ENCODE measurements around the gene LRRTM4. TPM values are rescaled to one million over a fixed set of nuclear protein-coding genes. Genes with fewer than 3 reads are reported as not detected.

Gene LRRTM4
- total and polyA plus RNA-seq, 2 experiments from 2014 or later, result 4.5 to 15.4 TPM

DNA sequence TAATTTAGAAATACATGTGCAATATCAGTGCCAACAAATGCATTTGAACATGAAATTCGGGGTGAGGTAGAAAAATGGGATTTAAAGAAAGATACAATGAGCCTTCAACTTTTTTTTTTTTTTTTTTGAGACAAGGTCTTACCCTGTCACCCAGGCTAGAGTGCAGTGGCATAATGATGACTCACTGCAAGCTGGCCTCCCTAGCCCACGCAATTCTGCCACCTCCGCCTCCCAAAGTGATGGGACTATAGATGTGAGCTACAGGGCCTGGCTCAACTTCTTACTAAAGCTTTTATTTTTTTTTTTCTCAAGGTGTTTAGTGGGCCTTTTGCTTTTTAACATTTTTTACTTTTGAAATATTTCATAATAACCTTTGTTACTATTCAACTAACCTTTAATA is 365.6 kb downstream of the LRRTM4 start:
- Histone ChIP-seq H3K27me3 (ENCODE audit: insufficient read depth) (no peaks in the 10 kb centered on the region), H3K4me3 (no peak overlapping the region), H3K4me1 (ENCODE audit: insufficient read depth) (peaks cover 6% of the 10 kb centered on the region; the same call in 1 of the 2 replicates), H3F3A (replicated peaks; ENCODE audit: low read depth) (no peaks in the 10 kb centered on the region), H2AFZ (no peak overlapping the region), H4K20me1 (replicated peaks; ENCODE audit: insufficient read depth) (no peaks in the 10 kb centered on the region), H3K27ac (ENCODE audit: low read depth) (no peak overlapping the region), H3K36me3 (ENCODE audit: insufficient read depth) (peaks cover 2% of the 10 kb centered on the region; the same call in 1 of the 2 replicates), H3K9me2 (ENCODE audit: insufficient read depth) (no peaks in the 10 kb centered on the region), H3K4me2 (no peak overlapping the region), H3K79me2 (replicated peaks; ENCODE audit: insufficient read depth) (no peaks in the 10 kb centered on the region)
- peaks cover 22% of the 10 kb centered on the region; the same call in 2 of the 3 replicates for H3K36me3 Mint-ChIP-seq (ENCODE audit: low read depth)
- H3K4me1 Mint-ChIP-seq, result peaks cover 6% of the 10 kb centered on the region
- TF ChIP-seq, protein P1, sequence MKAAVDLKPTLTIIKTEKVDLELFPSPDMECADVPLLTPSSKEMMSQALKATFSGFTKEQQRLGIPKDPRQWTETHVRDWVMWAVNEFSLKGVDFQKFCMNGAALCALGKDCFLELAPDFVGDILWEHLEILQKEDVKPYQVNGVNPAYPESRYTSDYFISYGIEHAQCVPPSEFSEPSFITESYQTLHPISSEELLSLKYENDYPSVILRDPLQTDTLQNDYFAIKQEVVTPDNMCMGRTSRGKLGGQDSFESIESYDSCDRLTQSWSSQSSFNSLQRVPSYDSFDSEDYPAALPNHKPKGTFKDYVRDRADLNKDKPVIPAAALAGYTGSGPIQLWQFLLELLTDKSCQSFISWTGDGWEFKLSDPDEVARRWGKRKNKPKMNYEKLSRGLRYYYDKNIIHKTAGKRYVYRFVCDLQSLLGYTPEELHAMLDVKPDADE (IDR thresholded peaks at IDR 0.05), result no peak
- TF ChIP-seq POLR2AphosphoS5 (IDR thresholded peaks at IDR 0.05; ENCODE audit: low read depth) (no peak), ZNF331 (CRISPR knock-in tag; IDR thresholded peaks at IDR 0.05; ENCODE audit: low read depth) (no peak), STAT1 (IDR thresholded peaks at IDR 0.05; ENCODE audit: unreplicated experiment) (no peak), CREB1 (CRISPR knock-in tag; IDR thresholded peaks at IDR 0.05; ENCODE audit: low read depth) (no peak), ZNF114 (CRISPR knock-in tag; IDR thresholded peaks at IDR 0.05) (no peak), JUNB (IDR thresholded peaks at IDR 0.05; ENCODE audit: unreplicated experiment) (no peak), NANOG (IDR thresholded peaks at IDR 0.05; ENCODE audit: borderline replicate concordance) (no peak), EZH2 (IDR thresholded peaks at IDR 0.05; ENCODE audit: low read depth, unreplicated experiment) (no peak), EZH2phosphoT487 (IDR thresholded peaks at IDR 0.05; ENCODE audit: unreplicated experiment) (no peak)
- TF ChIP-seq, protein P2, sequence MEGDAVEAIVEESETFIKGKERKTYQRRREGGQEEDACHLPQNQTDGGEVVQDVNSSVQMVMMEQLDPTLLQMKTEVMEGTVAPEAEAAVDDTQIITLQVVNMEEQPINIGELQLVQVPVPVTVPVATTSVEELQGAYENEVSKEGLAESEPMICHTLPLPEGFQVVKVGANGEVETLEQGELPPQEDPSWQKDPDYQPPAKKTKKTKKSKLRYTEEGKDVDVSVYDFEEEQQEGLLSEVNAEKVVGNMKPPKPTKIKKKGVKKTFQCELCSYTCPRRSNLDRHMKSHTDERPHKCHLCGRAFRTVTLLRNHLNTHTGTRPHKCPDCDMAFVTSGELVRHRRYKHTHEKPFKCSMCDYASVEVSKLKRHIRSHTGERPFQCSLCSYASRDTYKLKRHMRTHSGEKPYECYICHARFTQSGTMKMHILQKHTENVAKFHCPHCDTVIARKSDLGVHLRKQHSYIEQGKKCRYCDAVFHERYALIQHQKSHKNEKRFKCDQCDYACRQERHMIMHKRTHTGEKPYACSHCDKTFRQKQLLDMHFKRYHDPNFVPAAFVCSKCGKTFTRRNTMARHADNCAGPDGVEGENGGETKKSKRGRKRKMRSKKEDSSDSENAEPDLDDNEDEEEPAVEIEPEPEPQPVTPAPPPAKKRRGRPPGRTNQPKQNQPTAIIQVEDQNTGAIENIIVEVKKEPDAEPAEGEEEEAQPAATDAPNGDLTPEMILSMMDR (conservative IDR thresholded peaks at IDR 0.05; ENCODE audit: low read depth in 2 of 2), result no peak
- TF ChIP-seq, protein P3, sequence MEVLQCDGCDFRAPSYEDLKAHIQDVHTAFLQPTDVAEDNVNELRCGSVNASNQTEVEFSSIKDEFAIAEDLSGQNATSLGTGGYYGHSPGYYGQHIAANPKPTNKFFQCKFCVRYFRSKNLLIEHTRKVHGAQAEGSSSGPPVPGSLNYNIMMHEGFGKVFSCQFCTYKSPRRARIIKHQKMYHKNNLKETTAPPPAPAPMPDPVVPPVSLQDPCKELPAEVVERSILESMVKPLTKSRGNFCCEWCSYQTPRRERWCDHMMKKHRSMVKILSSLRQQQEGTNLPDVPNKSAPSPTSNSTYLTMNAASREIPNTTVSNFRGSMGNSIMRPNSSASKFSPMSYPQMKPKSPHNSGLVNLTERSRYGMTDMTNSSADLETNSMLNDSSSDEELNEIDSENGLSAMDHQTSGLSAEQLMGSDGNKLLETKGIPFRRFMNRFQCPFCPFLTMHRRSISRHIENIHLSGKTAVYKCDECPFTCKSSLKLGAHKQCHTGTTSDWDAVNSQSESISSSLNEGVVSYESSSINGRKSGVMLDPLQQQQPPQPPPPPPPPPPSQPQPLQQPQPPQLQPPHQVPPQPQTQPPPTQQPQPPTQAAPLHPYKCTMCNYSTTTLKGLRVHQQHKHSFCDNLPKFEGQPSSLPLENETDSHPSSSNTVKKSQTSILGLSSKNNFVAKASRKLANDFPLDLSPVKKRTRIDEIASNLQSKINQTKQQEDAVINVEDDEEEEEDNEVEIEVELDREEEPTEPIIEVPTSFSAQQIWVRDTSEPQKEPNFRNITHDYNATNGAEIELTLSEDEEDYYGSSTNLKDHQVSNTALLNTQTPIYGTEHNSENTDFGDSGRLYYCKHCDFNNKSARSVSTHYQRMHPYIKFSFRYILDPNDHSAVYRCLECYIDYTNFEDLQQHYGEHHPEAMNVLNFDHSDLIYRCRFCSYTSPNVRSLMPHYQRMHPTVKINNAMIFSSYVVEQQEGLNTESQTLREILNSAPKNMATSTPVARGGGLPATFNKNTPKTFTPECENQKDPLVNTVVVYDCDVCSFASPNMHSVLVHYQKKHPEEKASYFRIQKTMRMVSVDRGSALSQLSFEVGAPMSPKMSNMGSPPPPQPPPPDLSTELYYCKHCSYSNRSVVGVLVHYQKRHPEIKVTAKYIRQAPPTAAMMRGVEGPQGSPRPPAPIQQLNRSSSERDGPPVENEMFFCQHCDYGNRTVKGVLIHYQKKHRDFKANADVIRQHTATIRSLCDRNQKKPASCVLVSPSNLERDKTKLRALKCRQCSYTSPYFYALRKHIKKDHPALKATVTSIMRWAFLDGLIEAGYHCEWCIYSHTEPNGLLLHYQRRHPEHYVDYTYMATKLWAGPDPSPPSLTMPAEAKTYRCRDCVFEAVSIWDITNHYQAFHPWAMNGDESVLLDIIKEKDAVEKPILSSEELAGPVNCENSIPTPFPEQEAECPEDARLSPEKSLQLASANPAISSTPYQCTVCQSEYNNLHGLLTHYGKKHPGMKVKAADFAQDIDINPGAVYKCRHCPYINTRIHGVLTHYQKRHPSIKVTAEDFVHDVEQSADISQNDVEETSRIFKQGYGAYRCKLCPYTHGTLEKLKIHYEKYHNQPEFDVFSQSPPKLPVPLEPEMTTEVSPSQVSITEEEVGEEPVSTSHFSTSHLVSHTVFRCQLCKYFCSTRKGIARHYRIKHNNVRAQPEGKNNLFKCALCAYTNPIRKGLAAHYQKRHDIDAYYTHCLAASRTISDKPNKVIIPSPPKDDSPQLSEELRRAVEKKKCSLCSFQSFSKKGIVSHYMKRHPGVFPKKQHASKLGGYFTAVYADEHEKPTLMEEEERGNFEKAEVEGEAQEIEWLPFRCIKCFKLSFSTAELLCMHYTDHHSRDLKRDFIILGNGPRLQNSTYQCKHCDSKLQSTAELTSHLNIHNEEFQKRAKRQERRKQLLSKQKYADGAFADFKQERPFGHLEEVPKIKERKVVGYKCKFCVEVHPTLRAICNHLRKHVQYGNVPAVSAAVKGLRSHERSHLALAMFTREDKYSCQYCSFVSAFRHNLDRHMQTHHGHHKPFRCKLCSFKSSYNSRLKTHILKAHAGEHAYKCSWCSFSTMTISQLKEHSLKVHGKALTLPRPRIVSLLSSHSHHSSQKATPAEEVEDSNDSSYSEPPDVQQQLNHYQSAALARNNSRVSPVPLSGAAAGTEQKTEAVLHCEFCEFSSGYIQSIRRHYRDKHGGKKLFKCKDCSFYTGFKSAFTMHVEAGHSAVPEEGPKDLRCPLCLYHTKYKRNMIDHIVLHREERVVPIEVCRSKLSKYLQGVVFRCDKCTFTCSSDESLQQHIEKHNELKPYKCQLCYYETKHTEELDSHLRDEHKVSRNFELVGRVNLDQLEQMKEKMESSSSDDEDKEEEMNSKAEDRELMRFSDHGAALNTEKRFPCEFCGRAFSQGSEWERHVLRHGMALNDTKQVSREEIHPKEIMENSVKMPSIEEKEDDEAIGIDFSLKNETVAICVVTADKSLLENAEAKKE (CRISPR knock-in tag; IDR thresholded peaks at IDR 0.05), result no peak
- TF ChIP-seq, protein P4, sequence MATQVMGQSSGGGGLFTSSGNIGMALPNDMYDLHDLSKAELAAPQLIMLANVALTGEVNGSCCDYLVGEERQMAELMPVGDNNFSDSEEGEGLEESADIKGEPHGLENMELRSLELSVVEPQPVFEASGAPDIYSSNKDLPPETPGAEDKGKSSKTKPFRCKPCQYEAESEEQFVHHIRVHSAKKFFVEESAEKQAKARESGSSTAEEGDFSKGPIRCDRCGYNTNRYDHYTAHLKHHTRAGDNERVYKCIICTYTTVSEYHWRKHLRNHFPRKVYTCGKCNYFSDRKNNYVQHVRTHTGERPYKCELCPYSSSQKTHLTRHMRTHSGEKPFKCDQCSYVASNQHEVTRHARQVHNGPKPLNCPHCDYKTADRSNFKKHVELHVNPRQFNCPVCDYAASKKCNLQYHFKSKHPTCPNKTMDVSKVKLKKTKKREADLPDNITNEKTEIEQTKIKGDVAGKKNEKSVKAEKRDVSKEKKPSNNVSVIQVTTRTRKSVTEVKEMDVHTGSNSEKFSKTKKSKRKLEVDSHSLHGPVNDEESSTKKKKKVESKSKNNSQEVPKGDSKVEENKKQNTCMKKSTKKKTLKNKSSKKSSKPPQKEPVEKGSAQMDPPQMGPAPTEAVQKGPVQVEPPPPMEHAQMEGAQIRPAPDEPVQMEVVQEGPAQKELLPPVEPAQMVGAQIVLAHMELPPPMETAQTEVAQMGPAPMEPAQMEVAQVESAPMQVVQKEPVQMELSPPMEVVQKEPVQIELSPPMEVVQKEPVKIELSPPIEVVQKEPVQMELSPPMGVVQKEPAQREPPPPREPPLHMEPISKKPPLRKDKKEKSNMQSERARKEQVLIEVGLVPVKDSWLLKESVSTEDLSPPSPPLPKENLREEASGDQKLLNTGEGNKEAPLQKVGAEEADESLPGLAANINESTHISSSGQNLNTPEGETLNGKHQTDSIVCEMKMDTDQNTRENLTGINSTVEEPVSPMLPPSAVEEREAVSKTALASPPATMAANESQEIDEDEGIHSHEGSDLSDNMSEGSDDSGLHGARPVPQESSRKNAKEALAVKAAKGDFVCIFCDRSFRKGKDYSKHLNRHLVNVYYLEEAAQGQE (IDR thresholded peaks at IDR 0.05; ENCODE audit: unreplicated experiment), result no peak
- no peak overlapping the region for H3K4me3 Mint-ChIP-seq
- peaks cover 17% of the 10 kb centered on the region for H3K9me3 Mint-ChIP-seq
- ATAC-seq (no peak), DNase-seq (ENCODE audit: low spot score) (no peak)
- no peak overlapping the region for H3K27ac Mint-ChIP-seq
- H3K27me3 Mint-ChIP-seq (ENCODE audit: insufficient read depth, low read depth, poor library complexity), result peaks cover 4% of the 10 kb centered on the region
